ENCODE data around the gene GABBR2. TPM values are rescaled to one million over a fixed set of nuclear protein-coding genes. Genes with fewer than 3 reads are reported as not detected.

The GABBR2 gene
- total and polyA plus RNA-seq, 2 of the 8 experiments (the other 6 are each of a cell fraction or from before 2014, with no cell fraction given) = 0.50 to 1.2 TPM

- Histone ChIP-seq H3K27ac (ENCODE audit: low read depth, low read length) (no peak overlapping the region), H3K4me3 (ENCODE audit: extremely low read depth in 1 of 4, insufficient read depth in 2 of 4, low read depth in 3 of 4, low read length in 4 of 4) (no peak overlapping the region), H2AFZ (ENCODE audit: low read length) (no peak overlapping the region), H3K4me1 (replicated peaks in 1 of 4; ENCODE audit: control insufficient read depth in 3 of 4, insufficient read depth in 4 of 4, low read length in 3 of 4) (no peaks in the 10 kb centered on the region), H4K20me1 (replicated peaks in 1 of 2; ENCODE audit: control insufficient read depth in 1 of 2, insufficient read depth in 2 of 2, low read length in 2 of 2) (peaks cover 0 to 6% of the 10 kb centered on the region in 2 experiments), H3K23ac (ENCODE audit: insufficient read length) (no peak overlapping the region), H3K9me3 (ENCODE audit: insufficient read depth in 2 of 2, low read depth in 1 of 2, low read length in 1 of 2) (no peaks in the 10 kb centered on the region), H2BK20ac (ENCODE audit: low read length) (no peak overlapping the region), H3K4me2 (ENCODE audit: insufficient read depth in 1 of 2, low read depth in 2 of 2, low read length in 2 of 2) (no peak overlapping the region), H3K56ac (replicated peaks; ENCODE audit: insufficient read length, low read depth, low read length) (no peak overlapping the region), H2BK12ac (ENCODE audit: low read depth, low read length) (no peak overlapping the region), H2BK5ac (ENCODE audit: low read depth, low read length) (no peak overlapping the region), H3K14ac (ENCODE audit: insufficient read length) (no peak overlapping the region), H2BK15ac (ENCODE audit: low read length) (no peak overlapping the region), H2BK120ac (replicated peaks; ENCODE audit: low read depth, low read length) (no peak overlapping the region), H3K79me2 (ENCODE audit: control insufficient read depth in 1 of 2, insufficient read depth in 2 of 2, low read length in 2 of 2) (no peaks in the 10 kb centered on the region), H3K79me1 (ENCODE audit: low read depth, low read length) (no peaks in the 10 kb centered on the region), H3K23me2 (ENCODE audit: low read depth, low read length) (peaks cover 11% of the 10 kb centered on the region; the same call in 1 of the 2 replicates), H4K8ac (ENCODE audit: extremely low read depth, insufficient read depth, low read length) (no peak overlapping the region), H4K91ac (replicated peaks; ENCODE audit: insufficient read length, low read length) (no peak overlapping the region), H3K36me3 (ENCODE audit: control insufficient read depth in 2 of 4, insufficient read depth in 4 of 4, low read length in 3 of 4) (no peaks in the 10 kb centered on the region), H2AK5ac (ENCODE audit: low read depth, low read length) (no peak overlapping the region), H3K9ac (replicated peaks in 1 of 4; ENCODE audit: extremely low read depth in 1 of 4, low read depth in 3 of 4, low read length in 3 of 4) (no peak overlapping the region), H3K4ac (replicated peaks; ENCODE audit: insufficient read length, low read depth, low read length) (no peak overlapping the region), H4K5ac (ENCODE audit: insufficient read length, low read depth, low read length) (no peak overlapping the region), H3K18ac (ENCODE audit: extremely low read depth, low read length) (no peak overlapping the region), H3K27me3 (replicated peaks in 1 of 4; ENCODE audit: control insufficient read depth in 3 of 4, extremely low read depth in 1 of 4, insufficient read depth in 3 of 4, low read length in 3 of 4) (no peaks in the 10 kb centered on the region)
- CTCF ChIA-PET (ENCODE audit: partially characterized antibody) = interaction anchor here (6.0 kb wide), 1 partner anchor 21 kb away, joined by 29 read pairs; no protein-coding TSS in a partner anchor
- no peak for FAIRE-seq
- 88% methylated on average over 3 of the region's 3 CpGs; no CpG with 5 or more reads in 1 of the 2 experiments for WGBS, 2 experiments (ENCODE audit: extremely low coverage in 1 of 2, insufficient coverage in 1 of 2, insufficient read length in 1 of 2, insufficient replicate concordance in 2 of 2, low coverage in 1 of 2, low lambda C conversion rate in 2 of 2, missing lambda C conversion rate in 1 of 2)
- TF ChIP-seq SIN3A (conservative IDR thresholded peaks at IDR 0.05 in 1 of 2, IDR thresholded peaks at IDR 0.05 in 1 of 2; ENCODE audit: low read depth in 1 of 2, low read length in 2 of 2) = no peak
- TF ChIP-seq RXRA (IDR thresholded peaks at IDR 0.05; ENCODE audit: insufficient read depth, low read depth, low read length) = no peak
- TF ChIP-seq RBBP5 (IDR thresholded peaks at IDR 0.05; ENCODE audit: borderline replicate concordance, low read depth, low read length) = no peak
- no peak for TF ChIP-seq SIX5 (IDR thresholded peaks at IDR 0.05; ENCODE audit: low read depth, low read length)
- POLR2A ChIA-PET (ENCODE audit: partially characterized antibody) = no interaction called here
- no peak for DNase-seq (ENCODE audit: low read depth in 1 of 2, low spot score in 2 of 2)
Observed at GRCh38 chr9:98438666-98439065, 270.1 kb downstream of the GABBR2 start.

Measured in H1 (cell line).